Measurements from ENCODE around the gene LIMS2. TPM values are rescaled to one million over a fixed set of nuclear protein-coding genes. Genes with fewer than 3 reads are reported as not detected.

The LIMS2 gene, protein sequence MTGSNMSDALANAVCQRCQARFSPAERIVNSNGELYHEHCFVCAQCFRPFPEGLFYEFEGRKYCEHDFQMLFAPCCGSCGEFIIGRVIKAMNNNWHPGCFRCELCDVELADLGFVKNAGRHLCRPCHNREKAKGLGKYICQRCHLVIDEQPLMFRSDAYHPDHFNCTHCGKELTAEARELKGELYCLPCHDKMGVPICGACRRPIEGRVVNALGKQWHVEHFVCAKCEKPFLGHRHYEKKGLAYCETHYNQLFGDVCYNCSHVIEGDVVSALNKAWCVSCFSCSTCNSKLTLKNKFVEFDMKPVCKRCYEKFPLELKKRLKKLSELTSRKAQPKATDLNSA
- total RNA-seq, result 14.6 and 19.6 TPM in 2 replicates

DNA sequence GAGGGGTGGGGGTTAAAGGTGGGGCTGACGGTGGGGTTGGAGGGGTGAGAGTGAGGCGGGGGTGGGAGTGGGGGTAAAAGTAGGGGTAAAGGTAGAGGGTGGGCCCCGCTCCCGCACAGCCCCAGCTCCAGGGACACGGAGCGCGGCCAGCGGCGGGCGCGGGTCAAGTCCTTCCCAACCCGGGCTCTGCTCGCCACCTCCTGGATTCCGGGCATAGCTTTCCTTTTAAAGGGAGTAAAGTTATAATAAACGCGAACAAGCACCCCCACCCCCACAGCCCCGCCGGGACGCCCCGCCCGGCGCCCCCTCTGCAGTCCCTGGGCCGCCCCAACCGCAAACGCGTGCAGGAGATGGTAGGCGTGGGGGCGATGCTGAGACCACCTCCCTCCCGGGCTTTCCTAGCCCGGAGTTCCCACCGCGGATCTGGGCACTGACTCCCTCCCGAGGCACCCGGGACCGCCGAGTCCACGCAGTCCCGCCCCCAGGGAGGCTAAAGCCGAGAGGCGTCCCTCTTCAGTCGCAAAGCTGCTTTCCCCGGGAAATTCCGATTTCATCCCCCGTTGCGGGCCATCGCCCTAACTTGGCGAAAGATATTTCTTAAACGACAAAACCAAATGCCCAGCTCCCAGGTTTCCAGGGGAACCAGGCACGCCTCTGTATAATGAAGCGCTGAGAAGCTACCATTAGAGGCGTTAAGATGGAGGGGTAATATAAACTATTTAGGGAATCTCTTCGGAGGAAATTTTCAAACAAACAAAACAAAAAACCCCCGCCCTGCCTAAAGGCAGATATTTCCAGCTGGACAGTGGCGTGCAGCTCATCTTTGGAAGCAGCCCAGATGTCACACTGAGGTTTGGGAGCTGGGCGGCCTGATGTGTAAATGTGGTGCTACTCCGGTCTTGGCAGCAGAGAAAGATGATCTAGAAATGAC, at the start of gene LIMS2:
Gene LIMS2, minus strand, starts transcription at position 200 of the 931 bp plus-strand sequence. CDS start 506 bp downstream, outside the sequence.

DNA sequence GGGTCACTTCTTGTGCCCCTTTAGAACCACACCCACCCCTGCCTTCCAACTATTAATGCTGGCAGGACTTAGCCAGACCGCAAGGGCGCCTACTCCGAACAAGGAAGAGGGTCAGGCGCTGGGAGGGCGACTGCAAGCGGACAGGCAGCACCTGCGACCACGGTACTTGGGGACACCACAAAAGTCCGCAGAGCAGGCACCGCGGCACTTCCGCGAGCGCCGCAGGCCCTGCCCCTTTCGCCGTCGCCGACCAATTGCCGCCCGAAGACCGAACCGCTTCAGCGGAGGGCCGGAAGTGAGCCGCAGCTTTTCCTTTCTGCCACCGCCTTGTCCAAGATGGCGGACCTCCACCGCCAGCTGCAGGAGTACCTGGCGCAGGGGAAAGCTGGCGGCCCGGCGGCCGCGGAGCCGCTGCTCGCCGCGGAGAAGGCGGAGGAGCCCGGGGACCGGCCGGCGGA, 25.9 kb upstream of the LIMS2 start, which contains the start of gene SFT2D3:
Gene SFT2D3, plus strand, starts transcription at position 305 of the 458 bp plus-strand sequence. Its CDS starts 32 bp downstream, at position 337.

DNA sequence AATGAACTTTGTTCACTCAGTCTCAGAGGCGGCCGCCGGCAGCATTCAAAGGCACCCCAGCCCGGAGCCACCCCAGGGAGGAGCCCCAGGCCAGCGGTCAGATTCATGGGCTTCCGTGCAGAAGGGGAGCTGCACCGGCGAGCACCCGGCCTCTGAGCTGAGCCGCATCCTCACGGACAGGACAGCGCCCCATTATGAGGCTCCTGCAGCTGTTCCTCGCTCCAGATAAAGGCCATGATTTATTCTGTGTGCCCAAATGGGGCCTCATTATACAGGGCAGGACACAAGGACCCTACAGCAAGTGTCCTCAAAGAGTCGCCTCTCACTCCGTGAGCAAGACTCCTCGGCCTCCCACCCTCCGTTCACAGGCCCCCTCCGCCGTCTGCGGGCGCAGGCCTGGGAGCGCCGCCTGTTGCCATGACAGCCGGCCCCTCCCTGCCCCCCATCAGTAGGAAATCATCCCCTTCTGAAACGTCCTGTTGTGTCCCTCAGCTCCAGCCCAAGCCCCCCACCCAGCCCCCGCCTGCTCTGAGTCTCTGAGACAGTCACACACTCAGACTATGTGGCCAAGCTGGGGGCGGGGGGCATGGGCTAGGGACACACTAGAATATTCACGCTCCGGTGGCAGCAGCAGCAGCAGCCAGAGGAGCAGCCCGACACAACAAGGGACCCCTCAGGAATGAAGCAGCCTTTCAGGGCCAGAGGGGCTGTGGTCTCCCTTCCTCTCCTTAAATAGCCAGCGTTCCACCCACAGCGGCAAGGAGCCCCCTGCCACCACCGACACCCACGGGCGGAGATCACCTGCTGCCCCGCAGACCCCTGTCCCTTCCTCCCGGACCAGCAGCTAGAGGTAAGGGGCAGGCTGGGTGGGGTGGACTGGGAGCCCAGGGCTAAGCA, 29.7 kb downstream of the LIMS2 start, which contains the start of gene GPR17:
Gene GPR17, plus strand, starts transcription at position 759 of the 897 bp plus-strand sequence. CDS start 4,583 bp downstream, outside the sequence.

Other genes starting within 250 kb of the LIMS2 start
- 36.6 and 38.4 TPM in 2 replicates for gene IWS1, start 149.0 kb downstream of the LIMS2 start, total RNA-seq
- under 0.01 and 0.10 TPM in 2 replicates for gene MYO7B, start 139.8 kb downstream of the LIMS2 start, total RNA-seq
- gene GPR17, start 29.4 kb downstream of the LIMS2 start, total RNA-seq, result not detected in 2 replicates
- 5.2 TPM in 2 replicates for gene SFT2D3, start 26.0 kb upstream of the LIMS2 start, total RNA-seq
- 35.9 and 43.8 TPM in 2 replicates for gene WDR33, start 135.6 kb upstream of the LIMS2 start, total RNA-seq
- gene POLR2D, start 182.6 kb upstream of the LIMS2 start, total RNA-seq, result 23.2 and 24.0 TPM in 2 replicates
- 18.9 and 23.5 TPM in 2 replicates for gene AMMECR1L, start 210.4 kb upstream of the LIMS2 start, total RNA-seq

Measured in vein endothelial cell (primary cell).